GM21390 (cell line): ENCODE results near the gene MTHFS.
"Not testable (repeated sequence)": the region's sequence is repeated elsewhere in the genome, so short reads cannot be mapped to it uniquely, and the experiment has no call there.

Experiments
- ATAC-seq: cut with Tn5 transposase; IDR thresholded peaks from one replicate; pipeline ENCODE4 v1.9.1; 2021; ENCODE audit not compliant: unreplicated experiment

The MTHFS gene

DNA sequence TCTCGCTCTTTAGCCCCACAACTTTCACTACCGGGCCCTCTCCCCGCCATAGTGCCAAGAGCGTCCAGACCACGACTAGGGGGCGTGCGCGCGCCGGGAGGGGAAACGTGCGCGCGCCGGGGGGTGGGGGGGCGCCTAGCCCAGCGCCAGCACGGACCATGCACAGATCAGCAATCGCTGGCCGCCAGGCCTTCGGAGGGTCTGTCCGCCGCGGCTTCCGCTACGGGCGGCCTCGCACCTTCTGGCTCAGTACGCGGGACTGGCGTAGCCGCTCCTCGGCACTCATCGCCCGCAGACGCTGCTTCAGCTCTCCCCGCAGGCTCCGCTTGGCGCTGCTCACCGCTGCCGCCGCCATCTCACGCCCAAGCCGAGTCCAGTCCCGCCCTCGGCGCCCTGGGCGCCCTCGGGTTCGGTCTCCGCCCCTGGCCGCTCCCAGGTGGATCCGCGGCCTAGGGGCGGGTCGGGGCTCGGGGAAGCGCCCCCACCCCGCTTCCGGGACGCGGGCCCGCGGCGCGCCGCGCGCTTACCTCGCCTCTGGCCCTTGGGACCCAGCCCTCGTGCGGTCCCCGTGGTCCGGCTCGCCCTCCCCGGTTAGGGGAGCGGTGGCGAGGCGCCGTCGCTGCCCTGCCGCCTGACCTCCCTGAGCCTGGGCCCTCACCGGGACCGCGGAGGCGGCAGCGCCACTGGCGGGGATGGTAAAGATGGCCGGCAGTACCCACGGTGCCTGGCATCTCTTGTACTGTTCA is at the start of gene MTHFS:
MTHFS (minus strand) TSS at position 381 of the 746 bp plus-strand sequence; CDS start at position 355, 26 bp downstream.
- ATAC-seq: peak; percentile 75

- ATAC-seq: no peak
These were observed 47.8 kb upstream of the MTHFS start for GRCh38 chr15:79944622-79945021.

DNA sequence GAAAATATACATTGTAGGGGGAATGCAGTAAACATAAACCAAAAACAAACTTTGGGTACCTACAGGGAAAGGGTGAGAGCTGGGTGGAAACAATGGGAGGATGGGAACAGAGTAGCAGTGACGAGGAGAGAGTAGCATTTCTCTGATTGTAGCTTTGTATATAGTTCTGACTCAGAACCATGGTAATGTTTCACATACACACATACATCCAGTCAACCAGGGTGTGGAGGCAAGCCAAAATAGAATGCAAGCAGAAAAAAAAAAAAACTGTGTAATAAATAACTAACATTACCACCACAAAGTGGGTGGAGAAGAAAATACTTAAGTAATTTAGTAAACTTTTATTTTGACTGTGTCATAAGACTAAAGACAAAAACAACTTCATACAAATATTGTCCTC is 47.0 kb upstream of the MTHFS start:
- peak; percentile 90 for ATAC-seq

DNA sequence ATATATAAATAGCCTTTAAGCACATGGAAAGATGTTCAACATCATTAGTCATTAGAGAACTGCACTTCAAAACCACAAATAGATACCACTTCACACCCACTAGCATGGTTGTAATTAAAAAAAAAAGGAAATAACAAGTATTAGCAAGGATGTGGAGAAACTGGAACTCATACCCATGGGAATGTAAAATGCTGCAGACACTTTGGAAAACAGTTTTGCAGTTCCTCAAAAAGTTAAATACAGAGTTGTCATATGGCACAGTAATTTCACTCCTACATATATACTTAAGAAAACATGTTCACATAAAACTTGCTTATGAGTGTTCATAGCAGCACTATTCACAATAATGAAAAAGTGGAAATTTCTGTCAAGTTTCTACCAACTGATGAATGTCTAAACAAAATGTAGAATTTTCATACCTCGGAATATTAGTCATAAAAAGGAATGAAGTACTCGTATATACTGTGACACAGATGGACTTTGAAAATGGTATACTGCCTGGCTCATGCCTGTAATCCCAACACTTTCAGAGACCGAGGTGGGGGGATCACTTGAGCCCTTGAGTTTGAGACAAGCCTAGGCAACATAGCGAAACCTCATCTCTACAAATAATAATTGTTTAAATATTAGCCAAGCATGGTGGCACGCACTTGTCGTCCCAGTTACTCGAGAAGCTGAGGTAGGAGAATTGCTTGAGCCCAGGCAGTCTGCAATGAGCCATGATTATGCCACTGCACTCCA is 46.1 kb upstream of the MTHFS start:
- ATAC-seq: no peak

GRCh38 chr15:79939399-79939798 is 42.6 kb upstream of the MTHFS start:
- ATAC-seq: no peak

- ATAC-seq: no peak
These were observed 41.3 kb upstream of the MTHFS start for GRCh38 chr15:79938143-79938542.

- ATAC-seq: not testable (repeated sequence)
These were observed 38.9 kb upstream of the MTHFS start for GRCh38 chr15:79935556-79936201.

DNA sequence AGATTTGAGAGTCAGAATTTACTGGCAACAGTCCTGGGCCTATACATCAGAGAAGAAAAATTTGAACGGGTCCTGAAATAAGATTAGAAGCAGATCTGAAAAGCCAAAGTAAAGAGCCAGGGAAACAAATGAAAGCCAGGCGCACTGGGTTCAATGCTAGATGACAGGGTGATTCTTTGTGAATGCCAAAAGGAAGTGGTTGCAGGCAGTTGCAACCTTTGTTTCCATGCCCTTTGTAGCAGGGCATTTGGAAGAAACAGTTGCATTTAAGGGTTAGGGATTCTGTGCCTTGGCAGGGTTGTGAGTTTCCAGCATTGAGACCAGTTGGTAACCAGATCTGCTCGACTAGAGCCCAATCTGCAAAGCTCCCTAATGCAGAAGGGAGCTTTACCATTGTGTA is 36.4 kb upstream of the MTHFS start:
- ATAC-seq: no peak

DNA sequence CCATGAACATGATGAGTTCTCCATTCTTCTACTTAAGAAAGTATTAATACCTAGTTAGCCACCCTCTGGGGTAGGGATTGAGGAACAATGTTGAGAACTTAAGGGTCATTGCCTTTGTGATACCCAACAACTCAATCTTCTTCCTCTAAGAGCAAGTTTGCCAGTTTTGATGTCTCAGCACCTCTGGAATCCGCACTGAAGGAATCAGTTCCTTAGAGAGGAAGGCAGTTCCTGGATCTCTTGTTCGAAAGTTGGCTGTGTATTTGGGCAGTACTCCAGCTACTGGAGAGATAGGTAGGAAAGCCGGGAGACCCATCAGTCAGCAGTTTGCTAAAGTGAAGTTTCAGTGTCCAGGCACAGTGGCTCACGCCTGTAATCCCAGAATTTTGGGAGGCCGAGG is 35.6 kb upstream of the MTHFS start:
- ATAC-seq: no peak

GRCh38 chr15:79930516-79930915 is 33.7 kb upstream of the MTHFS start:
- ATAC-seq: no peak

DNA sequence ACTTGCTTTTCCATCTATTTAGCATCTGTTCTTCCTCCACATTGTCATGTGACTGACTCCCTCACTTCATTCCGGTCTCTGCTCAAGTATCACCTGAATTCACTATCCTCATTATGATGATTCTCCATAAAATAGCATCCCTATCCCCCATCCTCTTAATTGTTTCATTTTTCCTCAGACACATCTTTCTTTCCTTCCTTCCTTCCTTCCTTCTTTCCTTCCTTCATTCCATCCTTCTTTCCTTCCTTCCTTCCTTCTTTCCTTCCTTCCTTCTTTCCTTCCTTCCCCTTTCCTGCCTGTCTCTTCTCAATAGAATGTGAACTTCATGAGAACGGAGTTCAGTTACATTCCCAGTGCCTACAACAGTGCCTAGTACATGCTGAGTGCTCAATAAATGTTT is 32.6 kb upstream of the MTHFS start:
- ATAC-seq: no peak

GRCh38 chr15:79926116-79926515 is 29.3 kb upstream of the MTHFS start:
- not testable (repeated sequence) for ATAC-seq

DNA sequence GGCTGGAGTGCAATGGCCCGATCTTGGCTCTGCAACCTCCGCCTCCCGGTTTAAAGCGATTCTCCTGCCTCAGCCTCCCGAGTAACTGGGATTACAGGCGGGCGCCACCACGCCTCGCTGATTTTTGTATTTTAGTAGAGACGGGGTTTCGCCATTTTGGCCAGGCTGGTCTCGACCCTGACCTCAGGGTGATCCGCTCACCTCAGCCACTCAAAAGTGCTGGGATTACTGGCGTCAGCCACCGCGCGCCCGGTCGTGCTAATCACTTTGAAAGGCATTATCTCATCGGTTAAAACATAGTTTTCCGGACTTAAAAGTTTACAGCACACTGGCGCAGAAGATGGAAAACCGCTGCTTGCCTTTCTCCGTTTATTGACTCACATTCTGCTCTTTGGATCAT is 27.6 kb upstream of the MTHFS start:
- ATAC-seq: no peak

GRCh38 chr15:79923515-79924169 is 26.8 kb upstream of the MTHFS start:
- ATAC-seq: peak; percentile 96

DNA sequence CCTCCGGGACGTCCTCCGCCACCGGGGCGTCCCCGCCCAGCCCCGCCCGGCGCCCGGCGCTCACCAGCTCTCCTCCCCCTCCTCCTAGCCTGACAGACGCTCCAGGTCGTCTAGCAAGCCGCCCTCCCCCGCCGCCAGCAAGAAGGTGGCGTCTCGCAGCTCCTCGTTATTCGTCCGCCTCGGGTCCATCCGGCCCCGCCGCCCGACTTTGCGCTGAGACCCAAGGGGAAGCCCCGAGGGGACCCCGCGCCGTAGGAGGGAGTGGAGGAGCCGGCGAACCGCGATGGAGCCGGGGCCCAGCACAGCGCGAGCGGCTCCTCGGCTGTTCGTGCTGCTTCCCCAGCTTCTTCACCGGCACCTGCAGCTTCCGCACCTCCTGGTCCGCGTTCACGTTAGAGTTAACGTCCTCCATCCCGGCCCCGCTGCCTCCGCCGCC is 26.3 kb upstream of the MTHFS start:
- ATAC-seq: peak; percentile 37

GRCh38 chr15:79922512-79923078 is 25.8 kb upstream of the MTHFS start:
- ATAC-seq: no peak

GRCh38 chr15:79919749-79920511 is 23.1 kb upstream of the MTHFS start:
- ATAC-seq: no peak

- no peak for ATAC-seq
These were observed 22.4 kb upstream of the MTHFS start for GRCh38 chr15:79919090-79919748.

GRCh38 chr15:79918278-79918677 is 21.5 kb upstream of the MTHFS start:
- no peak for ATAC-seq
